COLO668 (cell line): ENCODE data around the gene PARD6G.

Experiments used
- DNase-seq: peaks from one replicate; lab custom pipeline; 2025; ENCODE audit not compliant: unreplicated experiment; lab: John Stamatoyannopoulos, UW

The PARD6G gene

GRCh38 chr18:80213182-80213581 lies 34.1 kb downstream of the PARD6G start:
- DNase-seq, result no peak

GRCh38 chr18:80210312-80211083 lies 36.8 kb downstream of the PARD6G start:
- no peak for DNase-seq

- DNase-seq, result no peak
Measured at GRCh38 chr18:80208620-80209019, 38.7 kb downstream of the PARD6G start.

DNA sequence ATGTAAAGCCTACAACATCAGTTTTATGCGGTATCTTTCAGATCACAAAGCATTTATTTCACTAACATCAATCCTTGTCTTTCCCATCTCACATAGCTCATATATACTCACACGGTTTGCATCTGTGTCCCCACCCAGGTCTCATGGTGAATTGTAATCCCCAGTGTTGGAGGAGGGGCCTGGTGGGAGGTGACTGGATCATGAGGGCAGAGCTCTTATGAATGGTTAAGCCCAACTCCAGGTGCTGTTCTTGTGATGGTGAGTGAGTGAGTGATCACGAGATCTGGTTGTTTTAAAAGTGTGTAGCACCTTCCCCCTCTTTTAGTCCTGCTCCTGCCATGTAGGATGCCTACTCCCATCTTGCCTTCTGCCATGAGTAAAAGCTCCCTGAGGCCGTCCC lies 42.0 kb downstream of the PARD6G start:
- no peak for DNase-seq

- DNase-seq, result no peak
Measured at GRCh38 chr18:80204142-80204541, 43.2 kb downstream of the PARD6G start.

DNA sequence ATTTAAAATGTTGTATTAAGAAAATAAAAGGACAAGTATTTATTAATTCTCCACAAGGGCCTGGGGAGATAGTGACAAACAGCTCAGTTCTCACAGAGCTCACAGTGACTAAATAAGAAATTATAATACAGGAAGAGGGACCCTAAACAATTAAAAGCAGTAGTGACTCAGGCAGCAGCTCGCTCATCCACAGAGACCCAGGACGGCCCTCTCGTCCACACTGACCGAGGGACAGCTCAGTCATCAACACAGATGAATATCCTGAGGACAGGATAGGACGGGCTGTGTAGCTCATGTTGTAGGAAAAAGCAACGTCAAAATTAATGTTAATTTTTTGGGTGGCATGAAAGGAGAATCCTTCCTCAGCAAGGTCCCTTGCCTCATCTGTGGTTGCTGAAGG lies 44.1 kb downstream of the PARD6G start:
- DNase-seq, result no peak

DNA sequence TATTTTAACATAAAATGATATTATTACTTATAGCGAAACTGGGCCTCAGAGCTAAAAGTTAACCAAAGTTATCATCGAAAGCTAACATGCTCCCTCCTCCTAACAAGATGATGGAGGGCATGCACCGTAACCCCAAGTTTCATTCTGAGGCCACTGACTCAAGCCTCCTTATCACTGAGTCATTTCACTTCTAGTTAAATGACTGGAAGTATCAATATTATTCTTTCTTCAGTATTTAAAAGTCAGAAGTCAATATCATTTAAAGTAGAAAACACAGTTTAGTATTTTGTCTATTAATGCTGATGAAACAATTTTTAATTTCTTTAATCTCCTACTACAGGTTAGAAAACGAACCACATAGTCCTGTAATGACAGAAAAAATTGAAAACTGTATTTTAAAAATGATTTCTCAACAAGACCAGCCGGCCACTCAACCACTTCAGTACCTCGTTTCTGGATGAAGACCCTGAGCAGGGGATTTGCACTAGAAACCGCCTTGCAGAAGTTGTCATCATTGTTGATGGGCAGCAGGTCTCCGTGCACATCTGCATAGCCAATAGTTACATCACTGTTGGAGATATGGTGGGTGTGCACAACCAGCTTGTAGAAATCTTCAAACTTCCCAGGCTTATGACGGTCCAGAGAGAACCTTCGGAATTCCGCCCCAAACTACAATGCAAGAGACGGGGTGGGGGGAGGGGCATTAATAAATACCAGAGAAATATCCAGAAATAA lies 44.9 kb downstream of the PARD6G start:
- no peak for DNase-seq

GRCh38 chr18:80201739-80202138 lies 45.6 kb downstream of the PARD6G start:
- DNase-seq, result no peak

- no peak for DNase-seq
Measured at GRCh38 chr18:80200932-80201672, 46.2 kb downstream of the PARD6G start.

DNA sequence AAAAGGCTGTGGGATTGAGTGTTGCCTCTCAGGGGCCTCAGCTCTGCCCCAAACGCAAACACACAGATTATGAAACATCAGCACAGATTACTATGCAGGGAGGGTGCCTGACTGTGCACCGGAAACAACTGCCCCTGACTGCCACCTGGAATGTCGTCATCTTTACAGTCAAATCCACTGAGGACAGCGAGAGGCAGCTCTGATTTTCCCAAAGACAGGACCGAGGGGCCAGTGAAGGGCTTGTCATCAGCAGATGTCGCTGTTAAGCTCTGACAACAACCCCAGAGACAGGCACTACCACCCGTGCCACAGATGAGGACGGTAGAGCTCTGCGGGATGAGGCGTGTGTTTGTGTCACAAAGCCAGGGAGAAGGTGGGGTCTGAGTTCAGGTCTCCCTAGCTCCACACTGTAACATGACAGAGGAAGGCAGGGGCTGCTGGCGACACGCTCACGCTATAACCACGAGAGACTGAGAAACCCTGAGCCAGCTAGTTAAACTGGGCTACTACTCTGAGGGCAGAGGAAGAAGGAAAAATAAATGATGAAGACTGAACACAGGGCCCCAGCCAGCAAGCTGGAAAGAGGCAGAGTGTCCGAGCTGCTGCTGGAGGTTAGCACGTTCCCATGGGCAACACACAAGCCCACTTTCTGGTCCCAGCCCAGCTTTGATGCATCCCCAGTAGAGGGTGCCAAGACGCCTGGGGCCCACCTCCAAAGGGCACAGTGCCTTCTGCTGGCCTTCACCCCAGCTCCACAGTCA lies 47.0 kb downstream of the PARD6G start:
- DNase-seq, result peak; percentile 43

DNA sequence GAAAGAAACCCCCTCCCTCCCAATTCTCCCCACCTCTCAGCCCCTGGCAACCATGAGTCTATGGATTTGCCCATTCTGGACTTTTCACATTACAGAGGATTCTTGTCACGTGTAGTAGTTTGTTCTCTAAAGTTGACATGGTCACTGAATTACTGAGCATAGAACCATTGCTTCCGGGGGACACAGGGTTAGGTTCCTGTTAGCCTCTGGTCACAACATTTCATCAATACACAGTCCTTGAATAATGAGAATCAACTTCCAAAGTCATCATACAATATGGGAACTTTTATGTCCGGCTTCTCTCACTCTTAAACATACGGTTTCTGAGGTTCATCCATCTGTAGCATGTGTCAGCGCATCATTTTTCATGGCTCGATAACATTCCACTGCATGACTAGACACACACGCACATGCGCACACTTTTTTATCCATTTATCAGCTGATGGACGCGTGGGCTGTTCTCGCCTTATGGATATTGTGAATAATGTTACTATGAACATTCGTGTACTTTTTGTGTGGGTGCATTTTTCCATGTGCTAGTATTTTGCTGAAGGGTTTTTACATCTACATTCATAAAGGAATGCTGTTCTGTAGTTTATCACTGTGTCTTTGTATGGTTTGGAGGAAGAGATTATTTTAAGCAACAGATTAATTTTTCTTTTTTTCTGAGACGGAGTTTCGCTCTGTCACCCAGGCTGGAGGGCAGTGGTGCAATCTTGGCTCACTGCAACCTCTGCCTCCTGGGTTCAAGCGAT lies 48.1 kb downstream of the PARD6G start:
- DNase-seq, result no peak

GRCh38 chr18:80198391-80198790 lies 48.9 kb downstream of the PARD6G start:
- DNase-seq, result no peak

DNA sequence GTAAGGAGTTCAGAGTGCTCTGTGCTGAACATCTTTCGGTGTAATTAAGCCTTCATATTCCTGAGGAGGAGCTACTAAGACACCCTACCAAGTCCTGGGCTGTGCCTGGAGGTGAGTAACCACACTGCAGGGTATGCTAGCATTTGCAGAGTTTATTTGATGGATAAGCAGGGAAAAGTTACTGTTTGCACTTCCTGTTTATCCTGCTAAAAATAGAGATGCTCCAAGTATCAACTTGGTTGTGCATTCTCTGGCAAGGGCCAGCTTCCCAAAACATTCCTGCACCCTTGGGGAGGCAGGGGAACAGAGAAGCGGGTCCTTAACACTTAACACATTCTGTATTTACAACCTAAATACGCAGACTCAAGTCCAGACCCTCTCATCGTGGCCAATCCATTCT lies 49.8 kb downstream of the PARD6G start:
- no peak for DNase-seq

DNA sequence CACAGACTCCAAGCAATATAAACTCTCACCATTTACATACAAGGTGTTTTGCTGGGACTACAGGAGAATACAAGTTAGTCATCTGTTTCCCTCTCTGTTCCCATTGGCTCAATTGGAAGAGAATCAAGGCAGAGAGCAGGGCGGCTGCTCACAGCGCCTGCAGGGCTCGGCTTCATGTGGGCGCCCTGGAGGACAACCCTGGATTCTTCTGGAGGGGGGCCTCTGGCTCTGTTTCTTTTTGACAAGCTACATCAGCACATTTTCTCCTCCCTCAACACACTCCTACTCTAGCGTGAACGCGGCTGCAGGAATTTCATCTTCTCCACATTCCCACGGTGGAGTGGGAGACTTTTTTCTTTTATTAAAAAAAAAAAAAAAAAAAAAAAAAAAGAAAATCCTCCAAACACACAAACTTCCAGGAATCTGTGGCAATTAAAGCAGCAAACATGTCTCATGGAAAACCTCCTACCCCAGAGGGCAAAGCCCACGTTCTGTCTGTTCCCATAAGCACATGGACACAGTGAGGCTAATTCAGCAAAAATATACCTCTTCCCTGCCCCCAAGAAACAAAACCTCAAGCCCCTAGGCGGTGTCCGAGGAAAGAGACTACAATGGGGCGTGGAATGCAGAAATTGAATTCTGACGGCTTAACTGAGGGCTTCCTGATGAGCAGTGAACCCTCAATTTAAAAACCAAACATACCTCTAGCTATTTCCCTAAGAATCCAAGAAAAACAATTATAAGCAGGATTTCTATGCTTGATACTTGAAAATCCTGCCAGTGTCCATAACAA lies 50.6 kb downstream of the PARD6G start:
- DNase-seq, result no peak

DNA sequence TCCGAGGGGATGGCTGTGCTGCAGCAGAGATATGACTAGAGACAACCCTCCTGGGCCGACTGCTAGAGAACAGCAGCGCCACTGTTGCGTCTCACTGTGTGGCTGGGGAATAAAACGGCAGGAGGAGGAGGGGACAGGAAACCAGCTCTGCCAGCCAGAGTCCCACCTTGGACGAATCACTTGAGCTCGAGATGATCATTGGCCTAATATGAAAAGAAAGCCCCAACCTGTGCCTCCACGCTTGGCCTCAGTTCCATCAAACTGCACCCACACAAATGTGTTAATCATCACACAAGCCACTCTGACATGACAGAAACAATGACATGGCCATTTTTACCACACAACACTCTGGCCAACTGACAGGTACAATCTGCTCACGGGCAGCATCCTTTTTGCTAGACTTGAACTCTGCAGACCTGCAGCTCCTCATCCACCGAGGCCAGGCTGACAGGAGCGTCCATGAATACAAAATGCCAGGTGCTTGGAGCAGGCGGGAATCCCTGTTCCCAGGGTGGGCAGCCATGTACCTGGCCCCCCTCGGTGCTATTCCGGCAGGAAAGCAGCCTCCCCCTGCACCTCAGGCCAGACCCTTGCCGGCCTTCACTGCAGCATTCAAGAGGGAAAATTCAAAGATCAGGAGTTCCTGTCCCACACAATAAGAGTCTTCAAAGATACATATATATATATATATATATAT lies 52.3 kb downstream of the PARD6G start:
- no peak for DNase-seq

DNA sequence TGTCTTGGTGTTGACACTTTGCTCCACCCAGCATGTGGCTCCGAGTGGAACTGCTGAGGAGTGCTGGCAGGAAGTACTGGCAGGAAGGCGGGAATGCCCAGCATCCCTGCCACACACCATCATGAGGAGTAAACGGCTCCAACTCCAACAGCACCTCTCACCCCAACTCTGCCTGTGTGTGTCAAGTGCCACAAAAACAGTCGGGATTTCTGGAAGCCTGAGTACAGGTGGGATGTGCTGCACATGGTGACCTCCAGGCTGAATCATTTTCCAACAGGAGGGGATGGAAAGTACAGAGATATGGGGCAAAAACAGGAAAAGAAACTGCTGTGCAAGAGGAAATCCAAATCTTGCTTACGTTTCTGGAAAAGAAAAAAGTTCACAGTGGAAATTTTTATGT lies 53.6 kb downstream of the PARD6G start:
- no peak for DNase-seq

- DNase-seq, result no peak
Measured at GRCh38 chr18:80192653-80193385, 54.5 kb downstream of the PARD6G start.

- no peak for DNase-seq
Measured at GRCh38 chr18:80191907-80192652, 55.2 kb downstream of the PARD6G start.
